ENCODE data around the gene TOM1. TPM values are rescaled to one million over a fixed set of nuclear protein-coding genes. Genes with fewer than 3 reads are reported as not detected.

Gene TOM1
- total RNA-seq, 1 experiment from 2014 or later = 8.3 TPM

GRCh38 chr22:35330258-35330861 is 30.7 kb downstream of the TOM1 start:
- H3K36me3 ChIP-seq (ENCODE audit: insufficient read depth, low read length) = no peaks in the 10 kb centered on the region
- peak overlapping the region; percentile 58 for H3K4me2 ChIP-seq (ENCODE audit: low read depth, low read length, poor library complexity, severe bottlenecking)
- peak; percentile 70 for DNase-seq
- peak overlapping the region; percentile 43; the same call in 1 of the 2 replicates for H3K4me3 ChIP-seq (ENCODE audit: low read length)
- no peak overlapping the region for H3K27ac ChIP-seq (ENCODE audit: low read length)
- H3K9ac ChIP-seq (ENCODE audit: low read length) = peak overlapping the region; percentile 61
- H4K20me1 ChIP-seq (ENCODE audit: insufficient read depth, low read depth, low read length) = no peaks in the 10 kb centered on the region
- H3K27me3 ChIP-seq (ENCODE audit: low read length) = no peaks in the 10 kb centered on the region
- H3K4me1 ChIP-seq (ENCODE audit: low read length) = peaks cover 12% of the 10 kb centered on the region
- no peaks in the 10 kb centered on the region for H3K9me3 ChIP-seq (ENCODE audit: low read length)
- H2AFZ ChIP-seq (ENCODE audit: low read length) = no peak overlapping the region
- no peaks in the 10 kb centered on the region for H3K79me2 ChIP-seq (ENCODE audit: low read length)
- H3K9me2 ChIP-seq (replicated peaks; ENCODE audit: insufficient read depth, low read length) = no peaks in the 10 kb centered on the region

GRCh38 chr22:35332278-35332677 is 32.6 kb downstream of the TOM1 start:
- Histone ChIP-seq H2AFZ (ENCODE audit: low read length) (no peak overlapping the region), H3K27me3 (ENCODE audit: low read length) (no peaks in the 10 kb centered on the region), H4K20me1 (ENCODE audit: insufficient read depth, low read depth, low read length) (no peaks in the 10 kb centered on the region), H3K79me2 (ENCODE audit: low read length) (no peaks in the 10 kb centered on the region), H3K4me2 (ENCODE audit: low read depth, low read length, poor library complexity, severe bottlenecking) (no peak overlapping the region), H3K4me3 (ENCODE audit: low read length) (no peak overlapping the region), H3K9me3 (ENCODE audit: low read length) (no peaks in the 10 kb centered on the region), H3K9me2 (replicated peaks; ENCODE audit: insufficient read depth, low read length) (no peaks in the 10 kb centered on the region), H3K36me3 (ENCODE audit: insufficient read depth, low read length) (no peaks in the 10 kb centered on the region), H3K4me1 (ENCODE audit: low read length) (peaks cover 12% of the 10 kb centered on the region), H3K9ac (ENCODE audit: low read length) (no peak overlapping the region), H3K27ac (ENCODE audit: low read length) (no peak overlapping the region)
- DNase-seq = no peak

GRCh38 chr22:35333220-35333619 is 33.5 kb downstream of the TOM1 start:
- Histone ChIP-seq H3K27me3 (ENCODE audit: low read length) (no peaks in the 10 kb centered on the region), H3K36me3 (ENCODE audit: insufficient read depth, low read length) (no peaks in the 10 kb centered on the region), H3K4me2 (ENCODE audit: low read depth, low read length, poor library complexity, severe bottlenecking) (no peak overlapping the region), H3K9me3 (ENCODE audit: low read length) (no peaks in the 10 kb centered on the region), H3K79me2 (ENCODE audit: low read length) (no peaks in the 10 kb centered on the region), H4K20me1 (ENCODE audit: insufficient read depth, low read depth, low read length) (no peaks in the 10 kb centered on the region), H3K27ac (ENCODE audit: low read length) (no peak overlapping the region), H3K4me3 (ENCODE audit: low read length) (no peak overlapping the region), H3K4me1 (ENCODE audit: low read length) (peaks cover 12% of the 10 kb centered on the region), H3K9me2 (replicated peaks; ENCODE audit: insufficient read depth, low read length) (no peaks in the 10 kb centered on the region), H2AFZ (ENCODE audit: low read length) (no peak overlapping the region), H3K9ac (ENCODE audit: low read length) (no peak overlapping the region)
- no peak for DNase-seq

GRCh38 chr22:35334004-35334403 is 34.3 kb downstream of the TOM1 start:
- Histone ChIP-seq H3K4me3 (ENCODE audit: low read length) (no peak overlapping the region), H3K9me3 (ENCODE audit: low read length) (no peaks in the 10 kb centered on the region), H3K27ac (ENCODE audit: low read length) (no peak overlapping the region), H3K9me2 (replicated peaks; ENCODE audit: insufficient read depth, low read length) (no peaks in the 10 kb centered on the region), H3K9ac (ENCODE audit: low read length) (no peak overlapping the region), H4K20me1 (ENCODE audit: insufficient read depth, low read depth, low read length) (no peaks in the 10 kb centered on the region), H2AFZ (ENCODE audit: low read length) (no peak overlapping the region), H3K79me2 (ENCODE audit: low read length) (no peaks in the 10 kb centered on the region), H3K36me3 (ENCODE audit: insufficient read depth, low read length) (no peaks in the 10 kb centered on the region), H3K4me1 (ENCODE audit: low read length) (peaks cover 12% of the 10 kb centered on the region), H3K4me2 (ENCODE audit: low read depth, low read length, poor library complexity, severe bottlenecking) (no peak overlapping the region), H3K27me3 (ENCODE audit: low read length) (no peaks in the 10 kb centered on the region)
- no peak for DNase-seq

GRCh38 chr22:35335468-35335867 is 35.8 kb downstream of the TOM1 start:
- H3K27me3 ChIP-seq (ENCODE audit: low read length) = no peaks in the 10 kb centered on the region
- no peak for DNase-seq
- no peak overlapping the region for H3K27ac ChIP-seq (ENCODE audit: low read length)
- H3K9me2 ChIP-seq (replicated peaks; ENCODE audit: insufficient read depth, low read length) = no peaks in the 10 kb centered on the region
- H3K9me3 ChIP-seq (ENCODE audit: low read length) = no peaks in the 10 kb centered on the region
- no peak overlapping the region for H2AFZ ChIP-seq (ENCODE audit: low read length)
- H3K4me1 ChIP-seq (ENCODE audit: low read length) = peaks cover 3% of the 10 kb centered on the region
- no peak overlapping the region for H3K4me2 ChIP-seq (ENCODE audit: low read depth, low read length, poor library complexity, severe bottlenecking)
- H4K20me1 ChIP-seq (ENCODE audit: insufficient read depth, low read depth, low read length) = no peaks in the 10 kb centered on the region
- H3K36me3 ChIP-seq (ENCODE audit: insufficient read depth, low read length) = no peaks in the 10 kb centered on the region
- no peak overlapping the region for H3K4me3 ChIP-seq (ENCODE audit: low read length)
- H3K79me2 ChIP-seq (ENCODE audit: low read length) = no peaks in the 10 kb centered on the region
- H3K9ac ChIP-seq (ENCODE audit: low read length) = no peak overlapping the region

- H4K20me1 ChIP-seq (ENCODE audit: insufficient read depth, low read depth, low read length) = no peaks in the 10 kb centered on the region
- H3K4me1 ChIP-seq (ENCODE audit: low read length) = peaks cover 5% of the 10 kb centered on the region
- no peak overlapping the region for H3K27ac ChIP-seq (ENCODE audit: low read length)
- H3K36me3 ChIP-seq (ENCODE audit: insufficient read depth, low read length) = no peaks in the 10 kb centered on the region
- no peak overlapping the region for H2AFZ ChIP-seq (ENCODE audit: low read length)
- DNase-seq = no peak
- H3K9me3 ChIP-seq (ENCODE audit: low read length) = no peaks in the 10 kb centered on the region
- no peak overlapping the region for H3K4me3 ChIP-seq (ENCODE audit: low read length)
- no peaks in the 10 kb centered on the region for H3K27me3 ChIP-seq (ENCODE audit: low read length)
- H3K79me2 ChIP-seq (ENCODE audit: low read length) = no peaks in the 10 kb centered on the region
- H3K9ac ChIP-seq (ENCODE audit: low read length) = no peak overlapping the region
- H3K9me2 ChIP-seq (replicated peaks; ENCODE audit: insufficient read depth, low read length) = no peaks in the 10 kb centered on the region
- no peak overlapping the region for H3K4me2 ChIP-seq (ENCODE audit: low read depth, low read length, poor library complexity, severe bottlenecking)
Measured at GRCh38 chr22:35335936-35336781, 36.5 kb downstream of the TOM1 start.

- Histone ChIP-seq H3K4me1 (ENCODE audit: low read length) (peaks cover 13% of the 10 kb centered on the region), H3K9ac (ENCODE audit: low read length) (no peak overlapping the region), H3K79me2 (ENCODE audit: low read length) (no peaks in the 10 kb centered on the region), H3K4me3 (ENCODE audit: low read length) (no peak overlapping the region), H2AFZ (ENCODE audit: low read length) (no peak overlapping the region), H3K9me3 (ENCODE audit: low read length) (no peaks in the 10 kb centered on the region), H3K36me3 (ENCODE audit: insufficient read depth, low read length) (no peaks in the 10 kb centered on the region), H4K20me1 (ENCODE audit: insufficient read depth, low read depth, low read length) (no peaks in the 10 kb centered on the region), H3K9me2 (replicated peaks; ENCODE audit: insufficient read depth, low read length) (no peaks in the 10 kb centered on the region), H3K27me3 (ENCODE audit: low read length) (no peaks in the 10 kb centered on the region), H3K27ac (ENCODE audit: low read length) (no peak overlapping the region), H3K4me2 (ENCODE audit: low read depth, low read length, poor library complexity, severe bottlenecking) (no peak overlapping the region)
- DNase-seq = peak; percentile 66
Measured at GRCh38 chr22:35337932-35338331, 38.2 kb downstream of the TOM1 start.

- Histone ChIP-seq H3K4me3 (ENCODE audit: low read length) (no peak overlapping the region), H3K27ac (ENCODE audit: low read length) (no peak overlapping the region), H2AFZ (ENCODE audit: low read length) (no peak overlapping the region), H3K9me3 (ENCODE audit: low read length) (no peaks in the 10 kb centered on the region), H3K79me2 (ENCODE audit: low read length) (no peaks in the 10 kb centered on the region), H3K27me3 (ENCODE audit: low read length) (no peaks in the 10 kb centered on the region), H3K9me2 (replicated peaks; ENCODE audit: insufficient read depth, low read length) (no peaks in the 10 kb centered on the region), H4K20me1 (ENCODE audit: insufficient read depth, low read depth, low read length) (no peaks in the 10 kb centered on the region), H3K4me2 (ENCODE audit: low read depth, low read length, poor library complexity, severe bottlenecking) (no peak overlapping the region), H3K9ac (ENCODE audit: low read length) (no peak overlapping the region), H3K4me1 (ENCODE audit: low read length) (peaks cover 13% of the 10 kb centered on the region), H3K36me3 (ENCODE audit: insufficient read depth, low read length) (no peaks in the 10 kb centered on the region)
- DNase-seq = no peak
Measured at GRCh38 chr22:35341090-35341874, 41.6 kb downstream of the TOM1 start.

All from Karpas-422 (cell line).